ENCODE results near the gene CALCOCO1.

Gene CALCOCO1

DNA sequence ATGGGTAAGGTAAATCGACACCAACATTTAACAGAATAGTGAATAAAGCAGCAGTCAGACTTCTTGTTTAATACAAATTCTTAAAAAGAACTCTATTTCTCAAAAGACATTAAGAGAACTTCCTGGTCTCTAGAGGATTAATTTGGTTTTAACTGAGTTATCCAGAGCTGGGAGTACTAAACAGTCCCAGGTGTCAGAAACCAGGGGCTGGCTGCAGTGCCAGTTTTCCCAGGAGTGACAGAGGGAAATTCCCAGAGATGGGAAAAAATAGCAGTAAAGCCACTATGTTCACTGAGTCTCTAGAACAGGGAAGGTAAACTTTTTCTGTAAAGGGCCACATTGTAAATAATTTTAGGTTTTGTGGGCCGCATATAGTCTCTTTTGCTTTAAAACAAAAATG is 60.2 kb downstream of the CALCOCO1 start:
- no peak for DNase-seq

GRCh38 chr12:53664936-53665335 is 62.3 kb downstream of the CALCOCO1 start:
- no peak for DNase-seq

- DNase-seq = no peak
These were observed 63.1 kb downstream of the CALCOCO1 start for GRCh38 chr12:53664191-53664590.

DNA sequence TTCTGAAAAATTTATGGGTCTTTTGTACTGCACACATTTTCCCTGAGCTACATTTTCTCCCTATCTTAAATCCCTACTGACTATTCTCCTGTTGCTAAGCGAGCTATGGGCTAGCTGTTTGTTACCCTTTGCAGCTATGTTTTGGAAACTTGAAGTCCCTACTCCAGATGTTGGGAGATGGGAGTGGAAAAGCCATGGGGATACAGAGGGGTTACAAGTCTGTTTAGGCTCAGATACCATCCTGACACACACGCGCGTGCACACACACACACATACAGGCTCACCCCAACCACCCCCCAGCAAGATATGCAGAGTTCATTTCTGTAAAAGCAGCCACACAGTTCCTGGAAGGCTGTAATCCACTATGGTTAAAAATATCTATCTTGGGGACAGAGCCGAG is 67.2 kb downstream of the CALCOCO1 start:
- peak in 2 of 51 donors; percentile 4 to 5 for DNase-seq

- DNase-seq = no peak
These were observed 67.7 kb downstream of the CALCOCO1 start for GRCh38 chr12:53659571-53659981.

DNA sequence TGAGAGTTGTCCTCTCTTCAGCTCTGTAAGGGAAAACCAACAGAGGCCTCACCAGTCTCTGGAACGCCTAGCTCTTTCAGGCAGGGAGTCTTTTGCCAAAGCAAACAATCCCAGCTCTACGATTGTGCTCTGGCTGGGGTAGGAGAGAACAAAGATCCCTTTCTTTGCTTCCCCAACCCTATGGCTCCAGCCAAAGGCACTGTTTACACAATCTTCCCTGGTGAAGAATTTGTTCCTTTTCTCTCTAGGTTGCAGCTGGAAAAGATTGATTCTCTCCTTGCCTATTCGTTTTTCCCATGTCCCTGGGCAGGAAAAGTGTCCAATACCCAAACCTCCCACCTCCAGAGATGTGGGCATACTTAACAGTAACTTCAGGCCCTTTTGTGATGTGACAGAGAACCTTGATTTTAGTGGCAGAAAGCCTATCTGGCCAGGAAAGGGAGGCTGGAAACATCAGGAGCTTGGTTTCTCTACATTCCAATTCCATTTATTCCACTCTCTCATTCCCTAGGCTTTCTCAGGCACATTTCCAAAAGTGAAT is 68.2 kb downstream of the CALCOCO1 start:
- peak in 43 of 51 donors; percentile 11 to 92 (median 58) for DNase-seq
